Measurements from ENCODE around the gene FAF1.
"Not testable (repeated sequence)": the region's sequence is repeated elsewhere in the genome, so short reads cannot be mapped to it uniquely, and the experiment has no call there.

The FAF1 gene

DNA sequence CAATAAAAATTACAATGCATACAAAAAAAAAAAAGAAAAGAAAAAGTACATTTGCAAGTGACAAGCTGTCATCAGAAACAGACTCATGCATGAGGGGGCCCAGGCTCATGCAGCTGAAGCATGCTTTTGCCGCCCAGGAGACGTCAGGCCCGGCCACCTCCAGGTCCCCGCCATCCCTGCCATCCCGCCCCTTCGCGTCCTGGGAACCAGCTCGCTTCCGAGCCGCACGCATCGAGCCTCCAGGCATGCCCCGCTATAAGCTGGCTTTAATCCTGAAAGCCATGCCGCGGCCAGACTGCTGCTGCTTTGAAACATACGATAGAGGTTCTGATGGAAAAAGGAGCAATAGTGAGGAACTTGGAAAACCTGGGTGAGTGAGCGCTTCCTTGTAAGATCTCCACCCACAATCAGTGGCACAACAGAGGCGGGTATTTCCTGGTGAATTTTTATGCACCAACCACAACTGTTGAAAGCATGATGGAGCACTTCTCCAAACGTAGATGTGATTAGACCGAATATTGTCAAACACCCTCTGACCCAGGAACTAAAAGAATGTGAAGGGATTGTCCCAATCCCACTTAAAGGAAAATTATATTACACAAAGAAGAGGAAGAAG is 113.7 kb downstream of the FAF1 start:
- no peak for DNase-seq (ENCODE audit: low spot score)

DNA sequence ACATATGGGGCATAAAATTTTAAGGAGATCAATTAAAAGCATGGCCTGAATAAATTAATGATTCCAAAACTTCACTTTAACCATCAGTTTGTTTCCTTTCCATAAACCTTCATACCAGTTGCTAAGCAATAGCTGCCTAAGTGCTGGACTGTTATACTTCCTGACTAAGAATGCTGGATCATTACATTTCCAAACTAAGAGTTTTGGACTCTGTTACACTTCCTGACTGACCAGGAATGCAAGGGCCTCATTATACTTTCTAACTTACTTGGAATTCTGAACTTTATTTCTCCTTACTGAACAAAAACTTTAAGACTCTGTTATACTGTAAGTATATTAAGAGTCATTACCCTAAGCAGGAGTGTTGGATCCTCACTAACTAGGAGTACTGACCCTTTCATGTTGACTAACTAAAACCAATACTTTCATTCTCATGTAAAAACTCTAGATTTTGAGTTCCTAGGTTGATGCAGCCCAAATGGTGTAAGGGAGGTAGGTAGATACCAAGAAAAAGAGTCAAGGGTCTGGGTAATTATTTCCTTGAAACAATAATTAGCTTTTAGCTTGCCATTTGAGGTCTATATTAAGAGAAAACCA is 118.2 kb downstream of the FAF1 start:
- peak; percentile 66 for DNase-seq (ENCODE audit: low spot score)

DNA sequence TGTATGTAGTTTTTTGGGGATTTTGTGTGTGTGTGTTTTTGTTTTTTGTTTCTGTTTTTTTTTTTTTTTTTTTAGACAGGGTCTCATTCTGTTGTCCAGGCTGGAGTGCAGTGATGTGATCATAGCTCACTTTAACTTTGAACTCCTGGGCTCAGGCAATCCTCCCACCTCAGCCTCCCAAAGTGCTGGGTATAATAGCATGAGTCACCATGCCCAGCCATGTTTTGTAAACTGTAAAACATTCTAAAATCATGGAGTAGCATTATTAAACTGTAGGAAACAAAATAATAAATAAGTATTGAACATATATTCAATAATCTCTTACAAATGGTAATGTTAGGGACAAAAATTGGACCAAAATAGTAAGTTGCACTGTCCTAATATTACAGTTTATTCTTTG is 124.0 kb downstream of the FAF1 start:
- no peak for DNase-seq (ENCODE audit: low spot score)

DNA sequence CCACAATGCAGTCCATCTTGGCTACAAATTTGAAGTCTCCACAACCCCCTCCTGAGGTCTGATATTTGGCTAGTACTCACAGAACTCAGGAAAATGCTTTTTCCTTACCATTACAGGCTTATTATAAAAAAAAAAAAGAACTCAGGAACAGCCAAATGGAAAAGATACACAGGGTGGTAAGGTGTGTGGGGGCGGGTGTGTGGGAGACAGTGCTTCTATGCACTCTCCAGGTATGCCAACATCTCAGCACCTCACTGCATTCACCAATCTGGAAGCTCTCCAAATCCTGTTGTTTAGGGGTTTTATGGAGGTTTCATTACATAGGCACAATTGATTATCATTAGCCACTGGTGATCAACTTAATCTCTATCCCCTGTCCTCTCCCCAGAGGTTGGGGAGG is 126.9 kb downstream of the FAF1 start:
- DNase-seq (ENCODE audit: low spot score) = no peak

DNA sequence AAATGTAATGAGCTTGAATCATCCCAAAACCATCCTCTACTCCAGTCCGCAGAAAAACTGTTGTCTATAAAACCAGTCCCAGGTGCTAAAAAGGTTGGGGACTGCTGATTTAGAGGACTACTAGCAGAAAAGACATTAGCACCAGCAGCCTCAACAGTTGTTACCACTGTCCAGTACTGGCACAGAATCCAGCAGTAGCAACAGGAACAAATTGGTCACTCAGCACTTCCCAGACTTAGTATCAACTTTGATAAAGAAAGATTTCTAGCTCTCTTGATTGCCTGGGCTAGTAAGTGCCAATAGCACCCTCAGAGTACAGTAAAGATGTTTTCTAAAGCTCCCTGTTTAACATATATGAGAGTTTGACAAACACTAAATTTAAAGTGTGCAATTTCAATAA is 127.9 kb downstream of the FAF1 start:
- no peak for DNase-seq (ENCODE audit: low spot score)

DNA sequence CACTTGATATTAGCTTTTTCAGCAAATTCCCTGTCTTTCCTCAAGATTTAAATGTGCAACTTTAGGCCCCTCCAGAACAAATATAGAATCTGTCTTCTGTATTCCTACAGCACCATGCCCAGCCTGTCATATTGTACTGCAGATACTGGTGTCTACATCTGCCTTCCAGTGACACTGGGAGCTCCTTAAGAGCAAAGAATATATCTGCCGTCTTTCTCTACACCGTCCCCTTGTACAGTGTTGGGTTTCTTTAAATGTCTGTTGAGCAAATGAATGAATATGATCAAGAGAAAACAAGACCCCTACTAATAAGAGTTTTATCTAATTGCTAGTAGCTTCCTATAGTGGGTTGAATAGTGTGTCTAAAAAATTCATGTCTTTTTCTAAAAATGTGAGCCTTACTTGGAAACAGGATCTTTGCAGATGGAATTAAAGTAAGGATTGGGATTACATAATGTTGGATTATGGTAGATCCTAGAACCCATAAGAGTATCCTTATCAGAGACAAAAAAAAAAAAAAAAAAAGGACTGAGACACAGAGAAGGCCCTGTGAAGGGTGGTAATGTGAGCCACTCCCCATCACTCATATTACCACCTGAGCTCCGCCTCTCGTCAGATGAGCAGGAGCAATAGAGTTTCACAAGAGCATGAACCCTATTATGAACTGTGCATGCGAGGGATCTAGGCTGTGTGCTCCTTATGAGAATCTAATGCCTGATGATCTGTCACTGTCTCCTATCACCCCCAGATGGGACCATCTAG is 128.6 kb downstream of the FAF1 start:
- no peak for DNase-seq (ENCODE audit: low spot score)

DNA sequence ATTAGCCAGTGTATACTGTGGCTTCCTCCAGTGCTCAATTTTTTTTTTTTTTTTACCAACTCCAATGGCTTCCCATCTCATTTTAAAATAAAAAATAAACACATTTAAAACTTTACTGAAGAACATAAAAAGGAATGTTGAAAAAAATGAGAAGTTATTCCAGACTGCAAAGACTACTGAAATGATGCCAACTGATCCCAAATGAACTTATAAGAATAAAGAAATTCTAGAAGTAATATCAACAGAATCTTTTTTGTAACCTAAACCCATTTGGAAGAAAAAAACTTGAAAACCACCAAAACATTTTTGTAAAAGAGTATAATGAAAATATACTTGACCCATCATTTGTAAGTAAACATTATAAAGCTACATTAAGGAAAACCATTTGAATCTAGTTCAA is 129.4 kb downstream of the FAF1 start:
- DNase-seq (ENCODE audit: low spot score) = no peak

DNA sequence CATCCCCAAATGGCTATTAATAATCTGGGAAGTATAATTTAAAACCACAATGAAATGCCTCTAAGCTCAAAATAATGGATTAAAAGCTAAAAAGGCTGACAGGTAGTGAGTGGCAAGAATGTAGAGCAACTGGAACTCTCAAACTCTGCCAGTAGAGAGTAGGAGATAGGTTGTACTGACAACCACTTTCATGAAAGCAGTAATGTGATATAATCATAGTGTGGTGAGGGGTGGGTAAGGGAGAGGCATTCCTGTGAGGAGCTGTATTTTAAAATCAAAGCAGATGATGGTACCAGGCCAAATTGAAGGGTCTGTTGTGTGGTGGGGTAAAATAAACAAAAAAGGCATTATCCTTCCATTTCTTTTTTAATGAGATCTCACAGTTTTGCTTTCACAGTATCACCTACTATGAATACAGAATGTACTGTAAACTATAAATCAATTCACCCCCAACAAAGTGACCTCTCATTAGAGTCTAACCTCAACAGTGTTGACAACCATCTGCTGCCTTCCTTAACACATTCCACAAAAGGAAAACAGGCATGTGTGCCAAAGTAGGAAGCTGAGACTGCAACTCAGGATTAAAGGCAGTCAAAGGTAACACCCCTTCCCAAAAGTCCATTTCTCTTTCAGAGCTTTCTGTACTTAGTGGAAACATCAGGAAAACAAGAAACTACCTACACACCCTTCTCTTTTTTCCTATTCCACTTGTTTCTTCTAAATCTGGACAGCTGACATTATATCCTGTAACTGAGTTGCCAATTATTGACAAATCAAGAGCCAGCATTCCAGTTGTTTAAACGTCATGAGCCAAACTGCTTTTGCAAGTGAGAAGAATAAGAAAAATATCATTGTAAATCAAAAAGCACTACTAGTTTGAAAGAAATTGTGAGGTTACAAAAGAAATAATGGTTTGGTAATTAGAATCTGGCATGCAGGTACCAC is 130.8 kb downstream of the FAF1 start:
- DNase-seq (ENCODE audit: low spot score) = no peak

DNA sequence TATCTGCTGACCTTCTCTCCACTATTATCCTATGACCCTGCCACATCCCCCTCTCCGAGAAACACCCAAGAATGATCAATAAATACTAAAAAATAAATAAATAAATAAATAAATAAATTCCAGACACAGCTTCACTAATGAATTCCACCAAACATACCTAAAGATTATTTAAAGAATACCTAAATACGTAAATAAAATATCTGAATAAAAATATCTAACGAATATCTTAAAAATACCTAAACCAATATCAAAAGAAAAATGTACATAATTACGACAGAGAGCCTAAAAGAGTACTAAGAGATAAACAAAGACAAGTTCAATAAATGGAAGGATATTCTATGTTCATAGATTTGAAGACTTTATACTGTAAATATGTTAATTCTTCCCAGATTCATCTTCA is 132.5 kb downstream of the FAF1 start:
- no peak for DNase-seq (ENCODE audit: low spot score)

DNA sequence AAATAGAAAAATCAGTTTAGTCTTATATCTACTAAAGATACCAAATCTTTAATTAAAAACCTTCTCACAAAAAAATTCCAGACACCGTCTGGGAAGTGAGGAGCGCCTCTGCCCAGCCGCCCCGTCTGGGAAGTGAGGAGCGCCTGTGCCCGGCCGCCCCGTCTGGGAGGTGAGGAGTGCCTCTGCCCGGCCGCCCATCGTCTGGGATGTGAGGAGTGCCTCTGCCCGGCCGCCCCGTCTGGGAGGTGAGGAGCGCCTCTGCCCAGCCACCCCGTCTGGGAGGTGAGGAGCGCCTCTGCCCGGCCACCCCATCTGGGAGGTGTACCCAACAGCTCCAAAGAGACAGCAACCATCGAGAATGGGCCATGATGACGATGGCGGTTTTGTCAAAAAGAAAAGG is 133.3 kb downstream of the FAF1 start:
- not testable (repeated sequence) for DNase-seq (ENCODE audit: low spot score)

DNA sequence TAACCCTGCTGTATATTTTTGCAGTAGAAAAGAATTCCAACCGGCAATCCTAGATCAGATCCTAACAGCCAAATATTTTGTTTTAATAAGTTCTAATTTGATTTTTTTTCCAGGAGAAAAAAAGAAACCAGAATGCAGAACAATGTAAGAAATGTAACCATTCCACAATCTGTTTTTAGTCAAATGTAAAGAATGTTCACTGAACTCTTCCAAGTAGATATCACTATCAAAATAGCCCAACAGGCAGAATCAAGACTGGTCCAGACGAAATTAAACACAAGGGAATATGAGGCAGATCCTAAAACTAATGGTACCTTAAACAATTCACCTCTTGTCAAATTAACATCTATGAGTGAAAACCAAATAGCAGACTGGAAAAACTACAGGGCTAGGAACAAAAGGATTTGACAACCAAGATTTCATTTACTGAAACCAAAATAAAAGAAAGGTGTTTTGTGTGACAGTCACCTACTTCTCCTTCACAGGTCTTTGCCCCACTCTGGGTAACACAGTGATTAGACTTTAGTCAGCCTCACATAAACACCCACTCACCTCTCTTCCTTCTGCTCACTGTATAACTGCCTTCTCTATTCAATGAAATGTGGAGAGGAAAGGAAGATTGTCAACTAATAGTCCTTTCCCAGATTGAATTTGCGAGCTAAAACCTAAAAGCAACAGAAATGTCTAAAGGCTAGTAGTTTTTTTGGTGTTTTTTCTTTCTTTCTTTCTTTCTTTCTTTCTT is 137.9 kb downstream of the FAF1 start:
- DNase-seq (ENCODE audit: low spot score) = peak; percentile 9

DNA sequence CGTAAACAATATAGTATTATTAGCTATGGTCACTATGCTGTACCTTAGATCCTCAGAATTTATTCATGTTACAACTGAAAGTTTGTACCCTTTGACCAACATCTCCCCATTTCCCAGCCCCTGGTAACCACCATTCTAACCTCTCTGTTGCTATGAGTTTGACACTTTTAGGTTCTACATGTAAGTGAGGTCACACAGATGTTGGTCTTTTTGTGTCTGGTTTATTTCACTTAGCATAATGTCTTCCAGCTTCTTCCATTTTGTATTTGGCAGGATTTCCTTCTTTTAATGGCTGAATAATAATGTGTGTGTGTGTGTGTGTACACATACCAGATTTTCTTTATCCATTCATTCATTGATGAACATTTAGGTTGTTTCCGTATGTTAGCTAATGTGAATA is 139.5 kb downstream of the FAF1 start:
- DNase-seq (ENCODE audit: low spot score) = no peak

DNA sequence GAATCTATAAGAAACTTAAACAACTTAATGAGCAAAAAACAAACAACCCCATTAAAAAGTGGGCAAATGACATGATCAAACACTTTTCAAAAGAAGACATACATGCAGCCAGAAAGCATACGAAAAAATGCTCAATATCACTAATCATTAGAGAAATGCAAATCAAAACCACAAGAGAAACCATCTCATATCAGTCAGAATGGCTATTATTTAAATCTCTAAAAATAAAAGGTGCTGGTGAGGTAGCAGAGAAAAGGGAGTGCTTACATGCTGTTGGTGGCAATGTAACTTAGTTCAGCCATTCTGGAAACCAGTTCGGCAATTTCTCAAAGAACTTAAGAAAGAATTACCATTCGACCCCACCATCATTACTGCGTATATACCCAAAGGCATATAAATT is 147.7 kb downstream of the FAF1 start:
- DNase-seq (ENCODE audit: low spot score) = no peak

DNA sequence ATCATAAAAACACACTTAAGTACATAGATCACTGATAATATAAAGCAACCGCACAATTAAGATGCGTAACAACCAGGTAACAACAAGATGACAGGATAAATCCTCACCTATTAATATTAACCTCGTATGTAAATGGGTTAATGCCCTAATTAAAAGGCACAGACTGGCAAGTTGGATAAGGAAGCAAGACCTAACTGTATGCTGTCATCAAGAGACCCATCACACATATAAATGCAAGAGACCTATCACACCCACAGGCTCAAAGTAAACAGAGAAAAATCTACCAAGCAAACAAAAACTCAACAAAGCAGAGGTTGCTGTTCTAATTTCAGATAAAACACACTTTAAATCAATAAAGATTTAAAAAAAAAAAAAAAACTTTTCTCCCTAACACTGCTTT is 151.8 kb downstream of the FAF1 start:
- no peak for DNase-seq (ENCODE audit: low spot score)

DNA sequence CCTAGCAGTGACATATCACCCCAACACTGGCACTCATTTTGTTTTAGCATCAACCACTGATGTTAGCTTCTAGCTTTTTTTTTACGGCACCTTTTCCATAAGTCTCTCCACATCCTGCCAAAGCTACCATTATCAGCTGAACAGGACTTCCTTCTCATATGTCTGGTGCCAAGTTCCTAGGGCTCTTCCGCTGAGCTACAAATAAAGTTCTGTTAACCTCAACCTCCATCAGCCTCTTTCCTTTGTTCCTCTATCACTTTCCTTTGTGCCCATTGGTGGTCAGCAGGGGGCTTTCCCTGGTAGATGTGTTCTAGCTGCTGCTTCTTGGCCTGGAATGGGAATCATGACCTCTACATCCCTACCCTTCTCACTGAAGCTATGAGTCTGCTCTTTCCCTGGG is 163.8 kb downstream of the FAF1 start:
- DNase-seq (ENCODE audit: low spot score) = no peak

DNA sequence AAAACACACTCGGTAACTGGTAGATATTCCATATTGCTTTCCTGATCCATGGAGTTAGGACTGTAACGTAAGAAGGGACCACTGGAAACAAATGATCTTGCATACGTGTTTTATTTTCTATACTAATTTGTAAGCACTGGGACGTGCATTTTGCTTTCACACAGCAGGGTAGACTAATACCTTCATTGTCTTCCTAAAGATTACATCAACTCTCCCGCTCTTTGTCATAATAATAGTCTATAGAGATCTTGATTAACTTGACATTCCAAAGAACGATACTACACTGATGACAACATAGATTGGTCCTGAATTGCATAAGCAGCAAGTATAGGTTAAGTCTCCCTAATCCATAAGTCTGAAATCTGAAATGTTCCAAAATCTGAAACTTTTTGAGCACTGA is 166.5 kb downstream of the FAF1 start:
- DNase-seq (ENCODE audit: low spot score) = no peak

DNA sequence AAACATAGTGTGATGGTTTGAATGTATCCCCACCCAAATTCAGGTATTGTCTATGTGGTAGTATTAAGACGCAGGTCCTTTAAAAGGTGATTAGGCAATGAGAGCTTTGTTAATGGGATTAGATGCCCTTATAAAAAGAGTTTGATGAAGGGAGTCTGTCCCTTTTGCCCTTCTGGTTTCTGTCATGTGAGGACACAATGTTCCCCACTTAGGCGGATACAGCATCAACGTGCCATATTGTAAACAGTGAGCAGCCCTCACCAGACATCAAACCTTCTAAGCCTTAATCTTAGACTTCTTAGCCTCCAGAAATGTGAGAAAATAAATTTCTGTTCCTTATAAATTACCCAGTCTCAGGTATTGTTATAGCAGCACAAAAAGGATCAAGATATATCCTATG is 172.8 kb downstream of the FAF1 start:
- no peak for DNase-seq (ENCODE audit: low spot score)

DNA sequence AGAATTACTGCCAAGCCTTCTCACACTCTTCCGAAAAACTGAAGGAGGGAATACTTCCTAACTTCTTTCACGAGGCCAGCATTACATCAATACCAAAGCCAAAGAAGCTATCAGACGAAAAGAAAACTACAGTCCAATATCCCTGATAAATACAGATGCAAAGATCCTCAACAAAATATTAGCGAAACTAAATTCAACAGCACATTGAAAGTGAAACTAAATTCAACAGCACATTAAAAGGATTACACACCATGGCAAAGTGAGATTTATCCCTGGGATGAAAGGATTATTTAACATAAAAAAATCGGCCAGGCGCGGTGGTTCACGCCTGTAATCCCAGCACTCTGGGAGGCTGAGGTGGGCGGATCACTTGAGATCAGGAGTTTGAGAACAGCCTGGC is 176.8 kb downstream of the FAF1 start:
- no peak for DNase-seq (ENCODE audit: low spot score)

DNA sequence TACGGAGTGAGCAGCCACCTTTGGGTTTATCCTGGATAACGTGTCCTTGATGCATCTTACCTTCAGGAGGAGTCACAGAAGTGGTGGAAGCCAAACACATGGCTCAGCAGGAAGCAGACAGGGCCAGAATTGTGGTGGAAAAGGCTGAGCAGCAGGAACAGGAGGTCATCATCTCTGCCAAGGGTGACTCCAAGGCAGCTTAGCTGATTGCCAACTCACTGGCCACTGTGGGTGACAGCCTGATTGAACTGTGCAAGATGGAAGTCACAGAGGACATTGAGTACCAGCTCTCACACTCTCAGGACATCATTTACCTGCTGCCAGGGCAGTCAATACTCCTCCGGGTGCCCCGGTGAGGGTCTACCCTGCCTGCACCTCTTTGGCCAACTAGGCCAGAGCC is 179.3 kb downstream of the FAF1 start:
- no peak for DNase-seq (ENCODE audit: low spot score)

DNA sequence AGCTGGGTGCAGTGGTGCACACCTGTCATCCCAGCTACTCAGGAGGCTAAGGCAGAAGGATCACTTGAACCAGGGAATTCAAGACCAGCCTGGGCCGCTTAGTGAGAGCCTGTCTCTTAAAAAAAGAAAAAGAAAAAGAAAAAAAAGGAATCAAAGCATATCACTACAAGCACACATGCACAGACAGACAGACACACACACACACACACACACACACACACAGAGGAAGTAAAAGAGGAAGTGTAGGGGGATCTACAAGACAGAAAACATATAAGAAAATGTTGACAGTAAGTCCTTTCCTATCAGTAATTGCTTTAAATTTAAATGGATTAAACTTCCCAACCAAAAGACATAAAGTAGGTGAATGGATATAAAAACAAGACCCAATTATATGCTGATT is 180.3 kb downstream of the FAF1 start:
- no peak for DNase-seq (ENCODE audit: low spot score)

DNA sequence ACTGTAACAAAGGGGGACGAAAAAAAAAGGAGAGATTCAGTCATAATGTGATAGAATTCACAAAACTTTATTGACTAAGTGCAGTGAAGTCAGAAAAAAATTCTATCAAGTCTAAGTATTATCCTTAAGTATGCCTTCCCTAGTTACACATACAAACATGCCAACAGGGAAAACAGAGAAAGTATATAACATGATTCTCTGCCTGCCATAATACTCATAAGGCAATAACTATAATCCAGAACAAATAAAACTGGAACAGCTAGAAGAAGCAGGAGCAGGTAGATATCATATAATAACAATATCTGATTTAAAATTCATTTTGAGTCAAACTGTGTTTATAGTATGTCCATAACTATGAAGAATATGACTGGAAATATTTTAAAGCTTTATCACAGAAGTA is 184.3 kb downstream of the FAF1 start:
- no peak for DNase-seq (ENCODE audit: low spot score)
